LoVo (cell line): ENCODE results near the gene CLEC4D.
A peak's percentile ranks its signal among the peaks of the same experiment; 100 is the strongest.
"Not testable (repeated sequence)": the region's sequence is repeated elsewhere in the genome, so short reads cannot be mapped to it uniquely, and the experiment has no call there.

ENCODE experiments used
- DNase-seq: peaks from one replicate; pipeline ENCODE4 v3.0.0-alpha.2; 2016; ENCODE audit warnings: low spot score

CLEC4D gene

DNA sequence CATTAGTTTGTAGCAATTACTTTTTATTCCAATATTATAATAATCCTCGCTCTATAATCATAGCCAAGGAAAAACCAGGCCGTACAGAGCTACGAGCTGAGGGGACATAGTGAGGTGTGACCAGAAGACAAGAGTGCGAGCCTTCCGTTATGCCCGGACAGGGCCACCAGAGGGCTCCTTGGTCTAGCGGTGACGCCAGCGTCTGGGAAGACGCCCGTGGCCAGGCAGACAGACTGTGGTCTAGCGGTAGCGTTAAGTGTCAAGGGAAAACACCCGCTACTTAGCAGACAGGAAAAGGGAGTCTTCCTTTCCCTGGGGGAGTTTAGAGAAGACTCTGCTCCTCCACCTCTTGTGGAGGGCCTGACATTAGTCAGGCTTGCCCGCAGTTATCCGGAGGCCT, 24.5 kb downstream of the CLEC4D start:
- DNase-seq, result not testable (repeated sequence)

GRCh38 chr12:8540831-8541230, 27.5 kb downstream of the CLEC4D start, which contains the start of gene CLEC4E:
Gene CLEC4E (minus strand): TSS chr12:8540905. CDS start chr12:8540797, 108 bp downstream.
- DNase-seq, result not testable (repeated sequence)

GRCh38 chr12:8541562-8541961, 28.3 kb downstream of the CLEC4D start:
- no peak for DNase-seq

DNA sequence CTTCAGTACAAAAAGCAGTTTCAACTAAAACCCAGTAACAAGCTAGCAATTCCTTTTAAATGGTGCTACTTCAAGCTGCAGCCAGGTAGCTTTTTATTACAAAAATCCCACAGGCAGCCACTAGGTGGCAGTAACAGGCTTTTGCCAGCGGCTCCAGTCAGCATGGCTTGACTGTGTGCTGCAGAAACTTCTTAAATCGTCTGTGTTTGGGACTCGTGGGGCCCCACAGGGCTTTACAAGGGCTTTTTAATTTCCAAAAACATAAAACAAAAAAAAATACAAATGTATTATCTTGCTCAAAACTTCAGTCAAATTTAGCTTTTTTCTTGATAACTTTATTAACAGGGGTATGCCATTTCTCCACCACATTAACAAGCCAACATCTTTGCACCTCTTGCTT, 31.0 kb downstream of the CLEC4D start:
- DNase-seq, result peak; percentile 75

DNA sequence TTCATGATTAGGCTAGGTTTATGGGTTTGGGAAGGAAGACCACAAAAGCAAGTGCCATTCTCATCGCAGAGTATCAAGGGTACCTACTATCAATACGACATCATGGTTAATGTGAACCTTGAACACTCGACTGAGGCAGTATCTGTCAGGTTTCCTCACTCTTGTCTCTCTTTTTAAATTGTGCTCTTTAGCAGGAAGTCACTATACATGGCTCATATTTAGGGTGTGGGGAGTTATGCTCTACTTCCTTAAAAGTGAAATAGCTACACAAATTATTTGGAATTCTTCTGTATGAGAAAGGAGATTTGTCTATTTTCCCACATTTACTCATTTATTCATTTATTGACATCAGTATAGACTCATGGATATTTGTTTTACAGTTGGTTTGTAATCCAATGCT, 33.3 kb downstream of the CLEC4D start:
- DNase-seq, result no peak

DNA sequence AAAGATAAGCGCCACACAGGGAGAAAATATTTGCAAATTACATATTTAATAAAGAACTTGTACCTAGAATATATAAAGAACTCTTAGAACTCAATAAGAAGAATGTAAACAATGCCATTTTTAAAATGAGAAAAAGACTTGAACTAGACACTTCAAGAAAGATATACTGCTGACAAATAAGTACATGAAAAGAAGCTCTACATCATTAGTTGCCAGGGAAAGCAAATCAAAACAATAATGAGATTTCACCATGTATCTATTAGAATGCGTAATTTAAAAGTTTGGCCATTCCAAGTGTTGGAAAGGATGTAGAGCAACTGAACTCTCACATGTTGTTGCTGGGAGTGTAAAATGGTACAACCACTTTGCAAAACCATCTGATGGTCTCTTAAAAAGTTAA, 34.3 kb downstream of the CLEC4D start:
- DNase-seq, result no peak

GRCh38 chr12:8548192-8548591, 34.9 kb downstream of the CLEC4D start:
- DNase-seq, result no peak

DNA sequence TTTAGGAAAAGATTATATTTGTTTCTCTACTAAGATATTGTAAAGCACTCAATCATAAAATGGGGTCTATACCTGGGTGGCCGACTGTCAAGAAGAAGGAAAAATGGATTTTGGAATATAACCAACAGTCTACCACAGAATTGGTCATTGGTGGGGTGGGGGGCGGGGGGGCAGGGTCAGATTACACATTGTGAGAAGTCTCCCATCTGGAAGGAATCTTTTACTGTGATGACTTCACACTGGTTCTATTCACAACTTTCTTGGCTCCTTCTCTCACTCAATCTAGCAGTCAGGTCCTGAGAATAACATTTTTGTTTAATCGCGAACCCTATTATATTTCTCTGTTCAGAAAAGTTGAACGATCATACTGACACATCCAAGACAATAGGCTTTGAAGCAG, 36.1 kb downstream of the CLEC4D start:
- no peak for DNase-seq

DNA sequence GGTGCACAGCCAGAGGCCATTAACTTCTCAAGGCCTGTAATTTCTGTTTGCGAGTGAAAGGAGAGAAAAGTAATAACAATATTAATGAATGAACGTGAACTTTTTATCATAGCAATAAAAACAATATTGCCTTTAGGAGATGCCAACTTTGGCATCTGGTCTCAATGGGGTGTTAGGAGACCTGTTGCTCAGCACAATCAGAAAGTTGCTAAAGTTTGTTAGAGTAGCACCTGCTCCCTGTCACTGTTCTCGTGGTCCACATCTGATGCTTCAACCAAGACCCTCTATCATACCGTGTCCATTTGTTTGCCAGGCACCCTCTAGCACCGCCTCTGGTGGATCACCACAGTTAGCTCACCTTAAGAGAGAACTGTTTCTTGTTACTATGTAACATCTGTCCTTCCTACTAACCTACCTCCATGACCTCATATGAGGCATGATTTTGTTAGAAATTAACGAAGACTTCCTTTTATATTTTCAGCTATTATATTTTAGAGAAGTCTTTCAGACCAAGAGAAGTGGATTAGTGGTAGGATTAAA, 39.9 kb downstream of the CLEC4D start:
- no peak for DNase-seq

DNA sequence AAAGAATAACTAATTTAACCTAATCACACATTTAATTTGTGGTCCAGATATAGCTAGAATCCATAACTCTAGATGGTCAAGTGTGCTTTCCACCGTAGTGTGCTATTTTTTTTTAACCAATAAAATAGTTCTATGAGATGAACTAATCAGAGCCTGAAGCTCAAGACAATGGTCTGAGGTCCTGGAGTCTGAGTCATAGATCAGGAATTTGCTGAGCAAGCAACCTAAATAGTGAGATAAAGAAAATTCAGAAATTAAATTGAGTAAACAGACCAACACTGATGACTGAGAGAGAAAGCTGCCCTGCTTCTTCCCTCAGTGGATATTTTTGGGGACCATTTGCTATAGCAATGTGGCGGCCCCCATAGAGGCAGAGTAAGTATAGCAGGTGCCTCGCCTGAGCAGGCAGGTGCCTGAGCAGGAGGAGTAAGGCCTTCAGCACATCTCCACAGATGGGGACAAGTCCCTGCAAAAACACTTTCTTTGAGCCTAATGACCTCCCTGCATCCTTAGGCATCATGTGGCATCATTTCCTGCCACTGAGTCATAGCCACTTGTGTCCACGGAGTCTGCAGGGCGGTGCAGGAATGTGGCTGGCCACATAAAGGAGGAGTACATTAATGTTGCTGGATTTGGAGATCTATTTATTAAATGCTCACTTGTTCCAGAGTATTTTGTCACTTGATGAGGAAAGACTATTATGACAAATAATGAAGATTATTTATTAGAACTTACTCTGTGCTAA, 41.3 kb downstream of the CLEC4D start:
- peak; percentile 38 for DNase-seq

DNA sequence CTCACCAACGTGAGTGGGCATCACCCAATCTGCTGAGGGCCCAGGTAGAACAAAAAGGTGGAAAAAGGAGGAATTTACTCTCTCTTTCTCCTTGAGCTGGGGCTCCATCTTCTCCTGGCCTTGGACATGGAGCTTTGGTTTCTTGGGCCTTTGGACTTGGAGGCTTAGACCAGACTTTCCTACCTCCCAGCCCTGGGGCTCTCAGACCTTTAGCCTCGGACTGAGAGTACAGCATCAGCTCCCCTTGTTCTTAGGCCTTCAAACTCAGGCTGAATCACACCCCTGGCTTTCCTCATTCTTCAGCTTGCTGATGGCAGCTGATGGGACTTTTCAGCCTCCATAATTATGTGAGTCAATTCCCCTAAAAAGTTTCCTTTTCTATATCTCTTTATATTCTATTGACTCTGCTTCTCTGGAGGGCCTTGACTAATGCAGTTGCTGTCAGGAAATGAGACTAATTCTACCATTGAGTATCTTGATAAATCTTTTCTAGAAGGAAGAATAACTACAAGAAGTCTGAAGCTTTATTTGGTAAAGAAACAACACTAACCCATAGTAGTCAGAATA, 43.3 kb downstream of the CLEC4D start:
- no peak for DNase-seq

DNA sequence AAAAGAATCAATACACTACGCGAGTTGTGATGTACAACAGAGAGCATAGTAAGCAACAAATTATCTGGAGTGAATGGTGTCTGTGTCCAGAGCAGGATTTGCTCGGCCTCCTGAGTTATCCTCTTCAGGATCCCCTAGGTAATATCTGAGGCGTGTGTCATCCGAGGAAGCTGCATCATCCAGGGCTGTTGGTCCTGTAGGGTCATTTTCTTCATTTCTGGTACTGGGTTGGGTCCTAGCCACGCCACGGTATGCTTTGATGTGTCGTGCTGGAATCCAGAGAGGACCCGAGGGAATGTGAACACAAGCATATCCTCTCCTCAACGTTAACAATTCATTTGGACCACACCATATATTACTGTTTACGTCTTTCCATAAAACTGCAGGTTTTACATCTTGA, 46.4 kb downstream of the CLEC4D start:
- DNase-seq, result peak; percentile 23

- no peak for DNase-seq
Measured at GRCh38 chr12:8561011-8561410, 47.7 kb downstream of the CLEC4D start.

- DNase-seq, result no peak
Measured at GRCh38 chr12:8562310-8562709, 49.0 kb downstream of the CLEC4D start.

DNA sequence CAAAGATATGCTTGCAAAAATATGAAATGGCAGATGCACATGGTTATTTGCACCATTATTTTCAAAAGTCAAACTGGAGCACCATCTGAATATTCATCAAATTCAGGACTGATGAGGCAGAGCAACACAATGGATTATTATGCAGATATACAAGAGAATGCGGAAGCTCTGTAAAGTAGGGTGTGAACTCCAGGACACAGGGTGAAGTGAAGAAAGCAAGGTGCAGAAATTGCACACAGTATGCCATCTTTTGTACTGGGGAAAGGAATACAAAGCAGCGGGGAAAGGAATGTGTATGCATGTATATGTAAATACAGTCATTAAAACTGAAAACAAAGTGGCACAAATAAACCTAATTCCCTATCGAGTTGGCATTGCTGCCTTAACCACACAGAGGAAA, 50.1 kb downstream of the CLEC4D start:
- no peak for DNase-seq

- no peak for DNase-seq
Measured at GRCh38 chr12:8564656-8565055, 51.4 kb downstream of the CLEC4D start.

DNA sequence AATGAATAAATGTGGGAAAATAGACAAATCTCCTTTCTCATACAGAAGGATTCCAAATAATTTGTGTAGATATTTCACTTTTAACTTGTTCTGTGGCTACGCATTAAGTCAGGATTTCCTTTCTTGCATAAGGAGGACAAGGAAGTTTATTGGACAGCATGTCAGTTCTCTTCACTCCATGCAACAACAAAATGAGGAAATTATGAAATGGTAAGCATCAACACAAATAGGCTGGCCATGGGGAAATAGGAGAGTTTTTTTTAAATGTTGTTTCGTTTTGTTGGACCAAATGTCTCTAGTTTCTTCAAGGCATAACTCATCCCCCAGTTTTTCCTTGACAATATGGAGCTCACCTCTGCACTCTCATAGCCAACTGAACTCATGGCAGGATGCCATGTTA, 52.7 kb downstream of the CLEC4D start:
- not testable (repeated sequence) for DNase-seq

DNA sequence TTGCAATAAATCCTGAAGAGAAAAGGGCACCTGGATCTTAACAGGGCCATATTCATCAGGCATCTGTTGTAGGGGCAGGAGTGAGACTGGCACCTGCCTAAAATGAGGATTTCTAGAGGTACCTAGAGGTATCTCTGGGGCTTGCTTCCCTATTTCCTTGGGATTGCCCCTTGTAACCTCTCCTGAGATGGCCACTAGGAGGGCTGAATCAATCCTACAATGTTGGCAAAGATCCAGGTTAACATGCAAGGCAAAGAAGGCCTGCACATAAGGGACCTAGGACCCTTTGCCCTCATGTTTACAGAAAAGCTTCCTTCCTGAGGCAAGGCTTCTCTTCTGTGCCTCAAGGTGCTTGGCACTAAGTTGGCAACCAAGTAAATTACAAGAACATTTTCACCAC, 53.2 kb downstream of the CLEC4D start:
- no peak for DNase-seq
